K562 (cell line): ENCODE data around the gene HOXA10. TPM values are rescaled to one million over a fixed set of nuclear protein-coding genes. Genes with fewer than 3 reads are reported as not detected.

Experiments
- BMI1 ChIP-seq: fragments of 150-350 bp; IDR thresholded peaks from 2 replicates; pipeline ENCODE4 v1.6.1; 2014; ENCODE audit warnings: low read length
- CBX8 ChIP-seq: fragments of 200-600 bp; sonication (generic); IDR thresholded peaks from 2 replicates; pipeline ENCODE4 v1.6.1; 2012; ENCODE audit warnings: borderline replicate concordance, mixed run types, low read depth, mild to moderate bottlenecking, moderate library complexity, mixed read lengths, low read length, control low read depth, inconsistent platforms; ENCODE audit not compliant: poor library complexity, severe bottlenecking; ENCODE audit errors: extremely low read depth
- DPF2 ChIP-seq: fragments of 450-650 bp; IDR thresholded peaks from 2 replicates; pipeline ENCODE4 v1.6.1; 2016
- ETV1 ChIP-seq: fragments of 450-650 bp; conservative IDR thresholded peaks from 2 replicates; pipeline ENCODE4 v1.6.1; 2016; ENCODE audit warnings: missing genetic modification characterization, control low read depth, low read depth, missing compliant biosample characterization
- FOSL1 ChIP-seq: fragments of 200-800 bp; sonication (Bioruptor generic); conservative IDR thresholded peaks from 2 replicates; pipeline ENCODE4 v1.6.1; 2016; ENCODE audit warnings: missing genetic modification characterization, missing compliant biosample characterization
- MYNN ChIP-seq, 2 experiments: sonication (generic); formaldehyde crosslinking in 1 of 2; IDR thresholded peaks; 2 replicates each; pipeline versions ENCODE4 v1.5.0 to v1.6.1; 2016 to 2020; ENCODE audit warnings: antibody characterized with exemption in 1 of 2, missing genetic modification reagents in 1 of 2
- SMARCA5 ChIP-seq: fragments of 450-650 bp; IDR thresholded peaks from 2 replicates; pipeline ENCODE4 v1.6.1; 2016
- THAP12 ChIP-seq: fragments of 250-450 bp; sonication (Bioruptor Pico); IDR thresholded peaks from 2 replicates; pipeline ENCODE4 v1.9.0; 2021; ENCODE audit warnings: mild to moderate bottlenecking, inconsistent platforms
- ZKSCAN1 ChIP-seq: fragments of 150-350 bp; IDR thresholded peaks from 2 replicates; pipeline ENCODE4 v1.6.1; 2016; ENCODE audit warnings: low read depth, low read length
- ZNF224 ChIP-seq: sonication (generic); formaldehyde crosslinking; IDR thresholded peaks from 2 replicates; pipeline ENCODE4 v1.8.0; 2022; ENCODE audit warnings: mild to moderate bottlenecking, missing genetic modification reagents
- ZNF740 ChIP-seq, 3 experiments: fragments of 200-800 bp in 1 of 3; sonication (Bioruptor generic) in 1 of 3; sonication (generic) in 1 of 3; formaldehyde crosslinking in 1 of 3; IDR thresholded peaks; 2 replicates each; pipeline versions ENCODE4 v1.6.1 to v1.8.0; 2016 to 2022; ENCODE audit warnings: mild to moderate bottlenecking in 2 of 3, missing compliant biosample characterization in 2 of 3, missing genetic modification characterization in 2 of 3, missing genetic modification reagents in 1 of 3
- polyA plus RNA-seq, 8 experiments: library from polyadenylated mRNA; depleted of rRNA in 4 of 8; stranded (reverse) in 5 of 8; unstranded in 3 of 8; fragments of >200 nt; fragmentation: Nextera tagmentation in 2 of 8; fragmentation: Illumina TruSeq in 1 of 8; extraction: Ambion mirVana in 2 of 8; extraction: Trizol in 1 of 8; gene quantifications; 2 replicates each; pipeline versions ENCODE4 v1.2.1 to v1.2.3, GENCODE V29; 2011 to 2014; ENCODE audit warnings: inconsistent platforms in 1 of 8, missing spikeins in 1 of 8
- total RNA-seq, 7 experiments: library from RNA; depleted of rRNA in 6 of 7; stranded (reverse); fragments of >200 nt in 6 of 7; fragmentation: Illumina TruSeq in 2 of 7; extraction: Trizol in 2 of 7; gene quantifications; 2 replicates each; pipeline versions ENCODE4 v1.2.1 to v1.2.3, GENCODE V29; 2011 to 2021; ENCODE audit warnings: low replicate concordance in 1 of 7
- TF ChIP-seq, protein P1 (sequence below): fragments of 450-650 bp; IDR thresholded peaks from 2 replicates; pipeline ENCODE4 v1.6.1; 2017; ENCODE audit warnings: antibody characterized with exemption, mild to moderate bottlenecking
- TF ChIP-seq, protein P2 (sequence below): fragments of 450-650 bp; formaldehyde crosslinking; IDR thresholded peaks from 2 replicates; pipeline ENCODE4 v1.4.0; 2020; ENCODE audit warnings: mild to moderate bottlenecking, moderate library complexity

HOXA10 gene
- total and polyA plus RNA-seq, 9 of the 15 experiments (the other 6 are each of a cell fraction or from before 2014, with no cell fraction given), result not detected

DNA sequence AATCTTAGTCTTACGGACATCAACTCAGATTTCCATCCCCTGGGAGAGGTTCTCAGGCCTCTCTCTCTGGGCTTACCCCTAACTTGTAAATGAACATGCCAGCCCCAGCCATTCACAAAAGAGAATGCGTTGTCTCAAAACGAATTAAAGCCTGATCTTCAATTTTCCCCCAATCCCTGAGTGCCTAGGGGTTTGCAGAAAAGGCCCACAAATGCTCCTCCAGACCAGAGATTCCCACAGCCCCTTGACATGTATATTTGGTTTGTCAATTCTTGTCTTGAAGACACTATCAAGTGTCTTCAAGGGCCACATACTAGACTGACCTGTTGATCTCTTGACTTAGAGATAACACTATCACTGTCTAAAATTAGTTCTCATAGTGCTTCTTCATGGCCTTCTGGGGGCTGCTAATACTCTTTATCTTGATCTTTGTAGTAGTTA is 37.7 kb upstream of the HOXA10 start (continued):
- TF ChIP-seq, protein P1, sequence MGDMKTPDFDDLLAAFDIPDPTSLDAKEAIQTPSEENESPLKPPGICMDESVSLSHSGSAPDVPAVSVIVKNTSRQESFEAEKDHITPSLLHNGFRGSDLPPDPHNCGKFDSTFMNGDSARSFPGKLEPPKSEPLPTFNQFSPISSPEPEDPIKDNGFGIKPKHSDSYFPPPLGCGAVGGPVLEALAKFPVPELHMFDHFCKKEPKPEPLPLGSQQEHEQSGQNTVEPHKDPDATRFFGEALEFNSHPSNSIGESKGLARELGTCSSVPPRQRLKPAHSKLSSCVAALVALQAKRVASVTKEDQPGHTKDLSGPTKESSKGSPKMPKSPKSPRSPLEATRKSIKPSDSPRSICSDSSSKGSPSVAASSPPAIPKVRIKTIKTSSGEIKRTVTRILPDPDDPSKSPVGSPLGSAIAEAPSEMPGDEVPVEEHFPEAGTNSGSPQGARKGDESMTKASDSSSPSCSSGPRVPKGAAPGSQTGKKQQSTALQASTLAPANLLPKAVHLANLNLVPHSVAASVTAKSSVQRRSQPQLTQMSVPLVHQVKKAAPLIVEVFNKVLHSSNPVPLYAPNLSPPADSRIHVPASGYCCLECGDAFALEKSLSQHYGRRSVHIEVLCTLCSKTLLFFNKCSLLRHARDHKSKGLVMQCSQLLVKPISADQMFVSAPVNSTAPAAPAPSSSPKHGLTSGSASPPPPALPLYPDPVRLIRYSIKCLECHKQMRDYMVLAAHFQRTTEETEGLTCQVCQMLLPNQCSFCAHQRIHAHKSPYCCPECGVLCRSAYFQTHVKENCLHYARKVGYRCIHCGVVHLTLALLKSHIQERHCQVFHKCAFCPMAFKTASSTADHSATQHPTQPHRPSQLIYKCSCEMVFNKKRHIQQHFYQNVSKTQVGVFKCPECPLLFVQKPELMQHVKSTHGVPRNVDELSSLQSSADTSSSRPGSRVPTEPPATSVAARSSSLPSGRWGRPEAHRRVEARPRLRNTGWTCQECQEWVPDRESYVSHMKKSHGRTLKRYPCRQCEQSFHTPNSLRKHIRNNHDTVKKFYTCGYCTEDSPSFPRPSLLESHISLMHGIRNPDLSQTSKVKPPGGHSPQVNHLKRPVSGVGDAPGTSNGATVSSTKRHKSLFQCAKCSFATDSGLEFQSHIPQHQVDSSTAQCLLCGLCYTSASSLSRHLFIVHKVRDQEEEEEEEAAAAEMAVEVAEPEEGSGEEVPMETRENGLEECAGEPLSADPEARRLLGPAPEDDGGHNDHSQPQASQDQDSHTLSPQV, result no peak
- no peak for TF ChIP-seq ZNF224
- TF ChIP-seq, protein P2, sequence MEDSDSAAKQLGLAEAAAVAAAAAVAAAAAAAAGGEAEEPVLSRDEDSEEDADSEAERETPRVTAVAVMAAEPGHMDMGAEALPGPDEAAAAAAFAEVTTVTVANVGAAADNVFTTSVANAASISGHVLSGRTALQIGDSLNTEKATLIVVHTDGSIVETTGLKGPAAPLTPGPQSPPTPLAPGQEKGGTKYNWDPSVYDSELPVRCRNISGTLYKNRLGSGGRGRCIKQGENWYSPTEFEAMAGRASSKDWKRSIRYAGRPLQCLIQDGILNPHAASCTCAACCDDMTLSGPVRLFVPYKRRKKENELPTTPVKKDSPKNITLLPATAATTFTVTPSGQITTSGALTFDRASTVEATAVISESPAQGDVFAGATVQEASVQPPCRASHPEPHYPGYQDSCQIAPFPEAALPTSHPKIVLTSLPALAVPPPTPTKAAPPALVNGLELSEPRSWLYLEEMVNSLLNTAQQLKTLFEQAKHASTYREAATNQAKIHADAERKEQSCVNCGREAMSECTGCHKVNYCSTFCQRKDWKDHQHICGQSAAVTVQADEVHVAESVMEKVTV (CRISPR knock-in tag), result no peak
- TF ChIP-seq THAP12, result no peak
- no peak for TF ChIP-seq MYNN (IDR thresholded peaks at IDR 0.05)
- TF ChIP-seq MYNN (CRISPR knock-in tag; IDR thresholded peaks at IDR 0.05), result no peak
- TF ChIP-seq DPF2, result no peak
- no peak for TF ChIP-seq ETV1 (tag)
- no peak for TF ChIP-seq SMARCA5
- peak; percentile 100 for TF ChIP-seq CBX8
- TF ChIP-seq ZKSCAN1, result no peak
- TF ChIP-seq FOSL1 (tag), result no peak
- TF ChIP-seq BMI1, result peak; percentile 89
- TF ChIP-seq ZNF740 (CRISPR knock-in tag; IDR thresholded peaks at IDR 0.05), result no peak
- TF ChIP-seq ZNF740 (tag; IDR thresholded peaks at IDR 0.05), result no peak
